ENCODE results near the gene DNM3.

The DNM3 gene

DNA sequence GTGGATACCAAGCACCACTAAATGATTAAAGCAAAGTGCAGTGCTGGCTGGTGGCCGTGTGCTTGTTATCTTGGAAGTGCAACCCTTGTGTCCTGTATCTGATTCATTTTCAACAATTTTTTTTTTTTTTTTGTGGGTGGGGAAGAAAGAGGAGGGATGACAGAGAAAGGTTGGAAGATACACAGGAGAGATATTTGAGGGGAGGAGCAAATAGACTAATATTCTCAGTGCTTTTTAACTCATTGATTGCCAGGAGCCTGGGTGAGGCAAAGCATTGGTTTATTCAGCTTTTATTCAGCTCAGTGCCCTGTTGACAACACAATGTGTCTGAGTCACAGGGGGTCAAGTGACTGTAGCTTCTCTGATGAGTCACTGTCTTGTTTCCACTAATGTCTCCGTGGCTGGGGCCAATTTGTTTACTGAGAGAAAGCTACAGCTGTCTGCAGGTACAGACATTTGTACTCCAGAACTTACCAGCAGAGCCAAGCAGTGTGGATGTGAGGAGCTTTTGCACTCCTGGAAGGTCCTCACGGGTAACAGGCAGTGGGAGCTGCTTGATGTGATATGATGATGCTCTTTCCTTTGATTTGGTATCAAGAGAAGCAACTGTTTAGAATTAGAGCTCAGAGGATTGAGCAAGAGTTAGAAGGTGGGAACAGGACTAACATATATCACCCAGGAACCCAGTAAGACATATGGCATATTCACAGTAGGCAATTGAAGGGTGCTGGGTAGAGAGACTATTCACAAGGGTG lies 23.6 kb upstream of the DNM3 start:
- DNase-seq (ENCODE audit: low read depth in 2 of 2), result no peak

DNA sequence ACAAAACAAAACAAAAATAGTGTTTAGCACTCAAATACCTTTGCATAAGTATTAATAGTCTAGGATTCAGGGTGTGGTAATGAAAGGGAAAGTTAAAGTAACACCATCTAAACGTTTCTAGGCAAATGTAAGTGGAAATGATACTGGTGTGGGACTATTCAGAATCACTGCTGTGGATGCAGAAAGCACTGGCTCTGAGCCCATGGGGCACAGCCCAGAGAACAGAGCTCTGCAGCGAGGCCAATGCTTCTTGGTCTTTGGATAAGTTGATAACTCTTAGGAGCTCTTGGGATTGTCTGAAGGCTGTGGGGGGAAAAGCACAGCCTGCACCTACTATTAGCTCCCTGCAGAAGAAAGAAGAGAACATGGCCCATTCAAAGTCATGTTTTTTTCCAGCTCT lies 21.4 kb upstream of the DNM3 start:
- no peak for DNase-seq (ENCODE audit: low read depth in 2 of 2)

DNA sequence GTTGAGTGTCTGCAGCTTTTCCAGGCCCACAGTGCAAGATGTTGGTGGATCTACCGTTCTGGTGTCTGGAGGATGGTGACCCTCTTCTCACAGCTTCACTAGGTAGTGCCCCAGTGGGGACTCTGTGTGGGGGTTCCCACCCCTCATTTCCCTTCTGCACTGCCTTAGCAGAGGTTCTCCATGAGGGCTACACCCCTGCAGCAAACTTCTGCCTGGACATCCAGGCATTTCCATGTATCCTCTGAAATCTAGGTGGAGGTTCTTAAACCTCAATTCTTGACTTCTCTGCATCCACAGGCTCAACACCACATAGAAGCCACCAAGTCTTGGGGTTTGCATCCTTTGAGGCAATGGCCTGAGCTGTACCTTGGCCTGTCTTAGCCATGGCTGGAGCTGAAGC lies 14.3 kb upstream of the DNM3 start:
- DNase-seq (ENCODE audit: low read depth in 2 of 2), result no peak

DNA sequence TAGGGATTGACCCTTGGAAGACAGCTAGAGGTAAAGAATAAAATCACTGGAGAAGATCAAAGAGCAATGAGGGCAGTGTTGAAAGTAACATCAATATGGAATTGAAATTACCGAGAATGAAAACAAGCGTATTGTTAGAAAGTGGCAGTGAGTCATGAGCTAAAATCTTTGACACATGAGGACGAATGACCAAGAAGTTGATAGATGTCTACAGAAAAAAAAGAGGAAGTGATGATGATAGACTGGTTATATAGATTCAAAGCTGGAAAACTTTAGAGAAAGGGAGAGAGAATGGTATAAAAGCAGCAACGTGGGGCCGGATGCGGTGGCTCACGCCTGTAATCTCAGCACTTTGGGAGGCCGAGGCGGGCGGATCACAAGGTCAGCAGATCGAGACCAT lies 12.5 kb upstream of the DNM3 start:
- DNase-seq (ENCODE audit: low read depth in 2 of 2), result no peak

DNA sequence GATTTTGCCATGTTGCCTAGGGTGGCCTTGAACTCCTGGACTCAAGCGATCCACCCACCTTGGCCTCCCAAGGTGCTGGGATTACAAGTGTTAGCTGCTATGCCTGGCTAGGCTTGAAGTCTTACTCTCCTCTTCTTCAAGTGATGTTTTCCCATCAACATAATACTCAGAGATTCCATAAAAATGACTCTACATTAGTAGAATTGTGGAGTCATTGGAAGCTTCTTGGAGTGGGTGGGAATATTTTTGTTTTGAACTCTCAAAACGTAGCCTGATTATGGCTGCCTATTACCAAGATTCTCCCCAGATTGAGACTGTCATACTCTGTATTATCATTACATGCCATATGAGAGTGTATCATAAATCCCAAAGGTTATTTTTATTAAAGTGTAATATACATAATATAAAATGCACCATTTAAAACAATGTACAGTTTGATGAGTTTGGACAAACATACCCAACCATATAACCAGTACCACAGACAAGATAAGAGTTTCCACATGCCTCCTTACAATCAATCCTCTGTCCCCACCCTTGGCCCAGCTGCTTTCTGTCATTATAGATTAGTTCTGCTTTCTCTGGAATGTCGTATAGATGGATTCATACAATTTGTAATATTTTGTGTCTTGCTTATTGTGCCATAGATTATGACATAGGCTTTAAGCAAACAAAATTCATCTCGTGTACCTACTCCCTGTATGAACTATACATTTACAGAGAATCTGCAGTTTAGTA lies 8.0 kb upstream of the DNM3 start:
- DNase-seq (ENCODE audit: low read depth in 2 of 2), result no peak

DNA sequence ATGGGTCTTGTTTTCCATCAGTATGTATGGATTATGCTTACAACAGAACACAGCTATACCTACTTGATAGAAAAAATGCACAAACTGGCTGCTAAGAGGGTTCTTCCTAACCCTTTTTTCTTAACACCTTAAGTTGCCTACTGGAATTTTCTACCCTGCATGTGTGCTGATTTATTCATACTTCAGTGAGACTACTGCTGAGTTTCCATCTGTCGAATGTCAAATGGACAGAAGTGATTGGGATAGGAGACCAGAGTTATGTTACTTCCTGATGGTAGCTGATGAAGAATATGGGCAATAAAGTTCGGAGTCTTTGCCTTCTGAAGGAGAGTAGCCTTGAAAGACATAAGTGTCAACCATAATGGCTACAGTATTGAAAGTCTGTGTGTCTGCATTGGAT lies 6.5 kb upstream of the DNM3 start:
- no peak for DNase-seq (ENCODE audit: low read depth in 2 of 2)

DNA sequence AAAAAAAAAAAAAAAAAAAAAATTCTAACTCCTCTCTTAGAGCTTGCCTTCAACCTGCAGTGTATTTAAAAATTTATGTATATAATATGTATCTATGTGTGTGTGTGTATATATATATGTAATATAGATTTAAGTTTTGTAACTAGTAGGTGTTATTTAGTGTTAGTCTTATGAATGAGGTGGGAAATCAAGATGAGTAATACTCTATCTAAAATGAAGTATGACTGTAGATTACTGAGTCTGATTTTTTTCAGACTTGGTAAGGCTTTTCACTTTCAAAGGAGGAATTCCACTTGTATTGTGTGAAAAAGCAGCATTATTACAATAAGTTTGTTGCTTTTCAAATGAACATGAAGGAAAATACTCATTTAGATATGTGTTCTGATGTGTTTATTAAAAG lies 5.4 kb upstream of the DNM3 start:
- no peak for DNase-seq (ENCODE audit: low read depth in 2 of 2)

DNA sequence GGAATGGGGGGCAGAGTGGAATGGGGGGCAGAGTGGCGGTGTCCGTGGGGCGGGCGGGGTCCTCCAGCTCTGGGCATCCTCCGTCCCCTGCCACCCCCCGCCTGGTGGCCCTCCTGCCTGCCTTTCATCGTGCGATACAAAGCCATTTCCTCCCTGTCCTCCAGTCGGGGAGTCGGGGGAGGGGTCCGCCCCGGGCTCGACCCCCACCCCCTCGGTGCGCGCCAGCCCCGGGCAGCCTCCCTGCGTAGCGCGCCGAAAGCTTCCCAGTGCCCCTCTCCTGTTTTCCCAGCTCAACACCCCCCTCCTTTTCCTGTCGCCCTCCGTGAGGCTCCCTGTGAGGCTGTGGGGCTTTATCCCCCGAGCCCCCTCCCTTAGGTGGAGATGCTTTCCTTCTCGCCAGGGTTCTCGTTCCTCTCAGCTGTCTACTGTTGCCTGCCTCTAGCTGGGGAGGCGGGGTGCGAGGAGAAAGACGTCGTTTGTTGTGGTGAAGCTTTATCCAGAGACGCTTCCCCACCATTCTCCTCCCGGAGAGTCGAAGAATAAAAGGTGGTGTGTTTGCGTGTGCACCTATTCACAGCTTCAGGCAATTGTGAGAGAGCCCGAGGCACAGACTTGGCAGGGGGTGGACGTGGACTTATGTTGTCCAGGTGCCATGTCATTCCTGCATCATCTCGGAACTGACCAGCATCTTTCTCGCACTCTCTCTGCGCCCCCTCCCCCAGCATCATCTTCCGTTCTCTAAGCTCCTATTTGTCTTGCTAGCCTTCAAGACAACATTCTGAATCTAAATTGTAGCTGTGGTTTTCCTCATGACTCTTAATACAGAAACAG lies 848 bp downstream of the DNM3 start:
- no peak for DNase-seq (ENCODE audit: low read depth in 2 of 2)

DNA sequence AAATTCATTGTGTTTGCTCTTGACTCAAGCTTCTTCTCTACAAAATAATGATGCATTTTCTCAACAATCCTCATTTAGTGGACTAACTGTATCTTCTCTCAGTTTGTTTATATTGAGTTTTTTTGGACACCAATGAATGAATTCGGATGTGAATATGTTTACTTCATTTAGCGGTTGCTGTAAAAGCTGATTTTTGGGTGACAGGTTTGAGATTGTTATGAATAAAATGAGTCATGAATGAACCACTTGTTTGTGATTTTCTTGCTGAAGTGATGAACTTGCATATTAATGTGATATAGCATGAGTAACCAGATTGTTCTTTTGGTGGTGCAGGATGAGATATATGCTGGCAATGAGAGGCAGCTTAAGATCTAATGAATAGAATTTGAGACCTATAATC lies 3.1 kb downstream of the DNM3 start:
- no peak for DNase-seq (ENCODE audit: low read depth in 2 of 2)

DNA sequence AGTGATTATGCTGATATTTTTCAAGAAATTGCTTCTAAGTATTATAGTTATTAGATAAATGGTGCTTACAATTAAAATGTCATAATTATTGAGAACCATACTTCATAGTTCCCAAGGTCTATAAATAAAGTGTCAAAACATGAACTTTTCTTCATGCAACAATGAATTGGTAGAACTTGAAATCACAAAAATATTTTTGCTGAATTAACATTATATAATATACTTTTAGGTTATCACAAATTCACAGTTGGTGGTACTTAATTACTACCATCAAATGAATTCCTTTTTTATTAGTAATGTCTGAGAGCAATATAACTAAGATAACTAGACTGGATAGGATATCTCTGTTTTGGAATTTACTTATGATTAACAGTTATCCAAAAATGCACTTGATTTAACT lies 4.7 kb downstream of the DNM3 start:
- DNase-seq (ENCODE audit: low read depth in 2 of 2), result no peak

DNA sequence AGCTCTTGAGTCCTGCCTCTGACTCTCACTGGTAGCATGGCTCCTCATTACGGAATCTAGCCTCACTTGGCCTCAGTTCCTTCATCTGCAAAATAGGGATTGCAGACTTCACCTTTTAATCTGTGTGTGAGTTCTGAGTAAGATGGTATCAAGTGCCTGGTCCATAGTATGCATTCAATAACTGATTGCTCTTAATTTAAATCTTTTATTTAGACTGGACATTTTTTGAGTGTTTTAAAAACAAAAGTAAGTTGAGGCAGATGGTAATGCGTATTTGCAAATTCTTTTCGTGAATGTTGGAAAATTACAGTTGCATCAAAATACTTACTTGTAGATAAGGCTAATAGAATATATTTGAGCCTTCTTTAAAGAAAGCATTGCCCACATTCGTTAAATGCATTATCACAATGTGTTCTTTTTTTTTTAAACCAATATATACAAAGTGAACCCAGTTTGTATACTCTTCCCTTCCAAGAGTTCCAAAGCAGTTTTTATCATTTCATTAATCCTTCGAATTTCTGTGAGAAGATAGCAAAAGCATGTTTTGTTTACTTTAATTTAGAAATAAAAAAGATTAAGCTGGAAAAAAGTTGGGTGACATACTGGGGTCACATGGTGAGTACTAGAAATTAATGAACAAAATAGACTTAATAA lies 8.1 kb downstream of the DNM3 start:
- DNase-seq (ENCODE audit: low read depth in 2 of 2), result no peak

DNA sequence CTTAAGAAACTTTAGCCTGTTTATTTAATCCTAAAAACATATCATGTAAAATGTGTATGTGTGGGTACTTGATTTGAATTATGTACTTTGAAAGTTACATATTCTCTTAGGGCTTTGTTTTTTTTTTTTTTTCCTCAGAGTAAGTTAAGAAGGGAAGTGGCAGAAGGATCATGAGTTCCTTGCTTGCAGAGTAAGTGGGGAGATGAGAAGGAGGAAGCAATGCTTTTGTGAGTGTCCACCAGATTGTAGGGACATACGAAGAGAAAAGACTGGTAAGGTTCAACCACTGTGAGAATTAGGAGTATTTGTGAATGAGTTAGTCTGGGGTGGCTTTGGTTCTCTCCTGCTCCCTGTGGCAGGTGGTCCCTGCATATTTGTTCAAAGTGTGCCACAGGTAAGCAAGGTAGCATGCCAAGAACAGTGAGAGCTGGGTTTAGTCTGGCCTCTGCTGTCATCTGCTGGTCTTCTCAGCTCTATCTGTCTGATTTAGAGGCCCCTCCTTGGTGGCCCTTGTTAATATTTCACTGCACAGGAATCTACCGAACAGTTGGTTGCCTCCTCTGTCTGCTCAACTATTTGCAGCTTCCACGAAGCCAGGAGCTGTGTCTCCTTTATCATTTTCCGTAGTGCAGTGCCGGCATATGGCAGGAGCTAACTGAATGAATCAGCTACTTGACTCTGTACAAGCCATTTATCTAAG lies 9.5 kb downstream of the DNM3 start:
- DNase-seq (ENCODE audit: low read depth in 2 of 2), result no peak

DNA sequence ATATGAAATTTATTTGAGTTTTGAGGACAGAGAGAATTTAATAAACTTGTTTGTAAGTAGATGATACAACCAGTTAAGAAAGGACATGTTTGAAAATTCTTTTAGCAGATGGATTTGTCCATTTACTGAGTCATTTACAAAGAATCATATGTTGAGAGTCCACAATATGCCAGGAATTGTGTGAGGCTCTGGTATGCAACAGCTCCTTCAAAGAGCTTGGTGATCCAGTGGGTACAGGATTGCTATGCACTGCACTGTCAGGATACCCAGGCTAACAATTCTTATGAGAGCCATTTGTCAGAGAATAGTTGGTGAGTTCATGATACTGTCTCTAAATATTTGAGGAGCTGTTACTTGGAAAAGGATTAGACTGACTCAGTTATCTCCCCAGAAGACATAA lies 11.0 kb downstream of the DNM3 start:
- no peak for DNase-seq (ENCODE audit: low read depth in 2 of 2)

DNA sequence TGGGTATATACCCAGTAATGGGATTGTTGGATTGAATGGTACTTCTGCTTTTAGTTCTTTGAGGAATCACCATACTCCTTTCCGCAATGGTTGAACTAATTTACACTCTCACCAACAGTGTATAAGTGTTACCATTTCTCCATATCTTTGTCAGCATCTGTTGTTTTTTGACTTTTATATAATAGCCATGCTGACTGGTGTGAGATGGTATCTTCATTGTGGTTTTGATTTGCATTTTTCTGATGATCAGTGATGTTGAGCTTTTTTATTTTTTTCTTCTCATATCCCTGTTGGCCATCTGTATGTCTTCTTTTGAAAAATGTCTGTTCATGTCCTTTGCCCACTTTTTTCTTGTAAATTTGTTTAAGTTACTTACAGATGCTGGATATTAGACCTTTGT lies 14.1 kb downstream of the DNM3 start:
- no peak for DNase-seq (ENCODE audit: low read depth in 2 of 2)

DNA sequence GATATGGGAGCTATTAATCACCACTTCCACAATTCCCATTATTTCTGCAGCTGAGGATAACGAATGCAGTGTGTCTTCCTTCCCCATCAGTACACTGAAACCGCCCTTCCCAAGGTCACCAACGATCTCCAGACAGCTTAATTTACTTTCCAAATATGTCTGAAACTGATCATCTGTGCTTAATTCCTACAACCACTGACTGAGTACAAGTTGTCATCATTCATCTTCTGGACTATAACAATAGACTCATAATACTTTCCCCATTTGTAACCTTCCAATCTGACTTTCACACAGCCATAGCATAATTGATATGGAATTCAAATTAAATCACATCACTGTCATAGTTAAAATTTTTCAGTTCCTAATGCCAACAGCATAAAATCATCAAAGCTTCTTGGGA lies 17.4 kb downstream of the DNM3 start:
- no peak for DNase-seq (ENCODE audit: low read depth in 2 of 2)

DNA sequence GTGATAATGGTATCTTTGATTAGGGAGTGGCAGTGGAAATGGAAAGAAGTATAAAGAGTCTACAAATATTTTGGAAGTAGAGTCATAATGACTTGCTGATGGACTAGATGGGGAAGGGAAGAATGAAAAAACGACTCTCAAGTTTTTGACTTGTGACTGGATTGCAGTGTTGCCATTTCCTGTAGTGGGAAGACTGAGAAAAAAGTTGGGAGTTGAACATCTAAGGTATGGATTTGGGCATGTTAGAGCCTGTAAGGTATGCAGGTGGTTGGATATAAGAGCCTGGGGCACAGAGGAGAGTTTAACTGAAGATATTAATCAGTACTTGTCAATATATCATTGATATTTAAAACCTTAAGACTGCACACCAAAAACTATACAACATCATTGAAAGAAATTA lies 19.4 kb downstream of the DNM3 start:
- no peak for DNase-seq (ENCODE audit: low read depth in 2 of 2)

DNA sequence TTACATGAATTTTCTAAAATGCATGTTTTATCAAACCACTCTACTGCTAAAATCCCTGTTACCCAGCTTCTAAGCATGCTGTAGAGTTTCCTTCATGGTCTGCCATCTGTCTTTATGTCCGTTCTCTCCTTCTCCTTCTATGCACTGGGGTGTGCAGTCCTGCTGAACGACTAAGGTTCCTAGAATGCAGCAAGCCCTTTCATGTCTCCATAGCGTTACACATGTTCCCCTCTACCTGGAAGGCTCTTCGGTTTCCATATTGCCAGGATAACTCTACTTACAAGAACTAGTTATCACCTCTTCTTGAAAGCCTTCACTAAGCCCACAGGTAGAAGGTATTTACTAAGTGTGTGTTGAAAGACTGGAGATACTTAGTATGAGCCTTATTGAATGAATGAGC lies 22.2 kb downstream of the DNM3 start:
- no peak for DNase-seq (ENCODE audit: low read depth in 2 of 2)

DNA sequence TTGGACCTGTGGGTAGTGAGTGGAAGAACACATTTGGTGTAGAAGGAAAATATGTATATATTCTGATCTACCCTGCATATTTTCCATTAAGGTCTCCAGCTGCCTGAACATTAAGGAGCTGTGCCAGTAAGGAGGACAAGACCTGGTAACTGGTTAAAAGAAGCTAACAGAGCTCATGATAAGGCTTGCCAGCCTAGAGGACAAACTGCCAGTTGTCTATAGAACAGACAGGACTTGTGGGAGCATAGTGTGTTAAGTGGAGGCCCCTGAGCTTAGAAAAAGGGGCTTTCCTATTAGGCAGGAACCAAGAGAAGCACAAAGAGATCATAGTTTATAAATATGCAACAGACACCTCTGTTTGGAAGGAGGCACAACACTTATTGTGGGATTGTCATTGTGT lies 23.0 kb downstream of the DNM3 start:
- DNase-seq (ENCODE audit: low read depth in 2 of 2), result no peak

DNA sequence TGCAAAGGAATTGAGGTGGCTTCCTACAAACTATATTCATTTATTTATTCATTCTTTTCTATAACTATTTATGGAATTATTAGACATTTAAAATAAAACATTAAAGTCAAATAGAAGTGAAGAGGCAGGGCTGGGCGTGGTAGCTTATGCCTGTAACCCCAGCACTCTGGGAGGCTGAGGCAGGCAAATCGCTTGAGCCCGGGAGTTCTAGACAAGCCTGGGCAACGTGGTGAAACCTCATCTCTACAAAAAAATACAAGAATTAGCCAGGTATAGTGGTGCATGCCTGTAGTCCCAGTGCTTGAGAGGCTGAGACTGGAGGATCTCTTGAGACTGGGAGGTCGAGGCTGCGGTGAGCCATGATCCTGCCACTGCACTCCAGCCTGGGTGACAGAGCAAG lies 23.8 kb downstream of the DNM3 start:
- DNase-seq (ENCODE audit: low read depth in 2 of 2), result no peak

DNA sequence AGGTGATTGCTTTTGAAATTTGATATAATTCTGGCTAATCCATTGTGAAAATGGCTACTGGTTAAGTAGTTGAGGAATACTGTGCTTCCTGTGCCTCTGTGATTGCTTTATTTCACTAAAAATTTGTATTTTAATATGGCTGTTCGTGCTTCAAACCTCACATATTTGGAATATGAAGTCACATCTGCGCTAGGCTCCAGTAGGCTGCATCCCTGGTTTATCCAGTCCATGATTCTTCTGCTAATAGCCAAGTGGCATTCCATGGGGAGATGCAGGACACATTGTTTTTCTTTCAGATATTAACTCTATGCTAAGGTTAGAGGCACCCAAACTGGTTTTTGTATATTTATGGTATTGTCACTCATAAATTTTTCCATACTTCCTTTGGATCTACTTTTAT lies 25.9 kb downstream of the DNM3 start:
- no peak for DNase-seq (ENCODE audit: low read depth in 2 of 2)

DNA sequence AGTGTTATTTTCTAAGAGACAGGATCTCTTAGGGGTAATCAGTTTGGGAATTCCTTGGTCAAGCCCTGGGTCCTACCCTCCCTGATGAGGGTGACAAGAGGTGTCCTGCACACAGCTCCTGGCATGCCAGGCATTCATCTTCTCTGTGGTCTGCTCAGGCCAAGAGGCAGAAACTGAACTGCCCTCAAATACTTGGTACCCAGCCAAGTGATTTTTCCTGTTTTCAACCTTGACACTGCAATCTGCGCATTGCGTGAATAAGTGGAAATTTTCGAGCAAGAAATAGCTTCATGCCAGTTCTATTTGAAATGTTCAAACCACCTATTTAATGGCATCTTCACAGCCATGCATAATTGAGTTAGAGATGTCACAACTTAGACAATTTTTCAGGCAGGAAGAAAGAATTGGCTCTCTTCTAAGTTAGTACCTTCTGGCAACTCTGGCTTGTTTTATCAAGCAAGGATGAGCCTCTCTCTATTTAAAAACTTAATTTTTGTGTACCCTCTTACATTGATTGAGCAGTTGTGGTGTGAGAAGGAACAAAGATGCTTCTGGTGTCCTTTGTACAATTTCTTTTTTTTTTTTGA lies 27.0 kb downstream of the DNM3 start:
- DNase-seq (ENCODE audit: low read depth in 2 of 2), result no peak
